WTC11 (cell line): Measurements from ENCODE around the gene UCHL5. TPM values are rescaled to one million over a fixed set of nuclear protein-coding genes. Genes with fewer than 3 reads are reported as not detected.

ENCODE experiments used
- ATAC-seq: fragments of 200-7000 bp; cut with Tn5 transposase; 2 replicates; pipeline ENCODE4 v1.10.0; 2021; ENCODE audit warnings: mild to moderate bottlenecking, moderate library complexity
- CTCF ChIA-PET: fragments of 300-600 bp; sonication (Branson Sonifier 250); formaldehyde crosslinking; loops from one replicate; lab custom pipeline; 2021; ENCODE audit warnings: antibody characterized with exemption; lab: Charles Lee
- POLR2A ChIA-PET: fragments of 350-600 bp; sonication (Branson Sonifier 250); formaldehyde crosslinking; loops from one replicate; lab custom pipeline; 2021; ENCODE audit warnings: antibody characterized with exemption; lab: Charles Lee
- DNase-seq: peaks from one replicate; pipeline ENCODE4 v3.0.0; 2021; ENCODE audit warnings: low spot score
- H3K27ac Mint-ChIP-seq: 2 replicates; pipeline ENCODE4 v1.8.0; 2021; ENCODE audit warnings: mixed read lengths
- H3K27me3 Mint-ChIP-seq: 2 replicates; pipeline ENCODE4 v1.8.0; 2021; ENCODE audit warnings: low read depth, mild to moderate bottlenecking, moderate library complexity, mixed read lengths
- H3K36me3 Mint-ChIP-seq: 2 replicates; pipeline ENCODE4 v1.8.0; 2021; ENCODE audit warnings: mixed read lengths
- H3K4me1 Mint-ChIP-seq: 2 replicates; pipeline ENCODE4 v1.8.0; 2022; ENCODE audit warnings: mixed read lengths
- H3K4me3 Mint-ChIP-seq: 2 replicates; pipeline ENCODE4 v1.8.0; 2021; ENCODE audit warnings: mild to moderate bottlenecking, moderate library complexity, mixed read lengths
- H3K9me3 Mint-ChIP-seq: 2 replicates; pipeline ENCODE4 v1.8.0; 2021; ENCODE audit warnings: mixed read lengths
- CREB1 ChIP-seq: sonication (generic); formaldehyde crosslinking; IDR thresholded peaks from 2 replicates; pipeline ENCODE4 v1.8.0; 2023; ENCODE audit warnings: mild to moderate bottlenecking, missing genetic modification reagents
- E2F4 ChIP-seq: sonication (generic); formaldehyde crosslinking; IDR thresholded peaks from 2 replicates; pipeline ENCODE4 v1.8.1; 2022; ENCODE audit warnings: low read depth, mild to moderate bottlenecking, moderate library complexity, missing genetic modification reagents, borderline replicate concordance
- E2F5 ChIP-seq: sonication (generic); formaldehyde crosslinking; IDR thresholded peaks from 2 replicates; pipeline ENCODE4 v1.8.1; 2022; ENCODE audit warnings: mild to moderate bottlenecking, moderate library complexity, missing genetic modification reagents
- ELF4 ChIP-seq: sonication (generic); formaldehyde crosslinking; IDR thresholded peaks from 2 replicates; pipeline ENCODE4 v1.8.1; 2022; ENCODE audit warnings: low read depth, mild to moderate bottlenecking, moderate library complexity, missing genetic modification reagents
- HMGXB4 ChIP-seq: sonication (generic); formaldehyde crosslinking; IDR thresholded peaks from 2 replicates; pipeline ENCODE4 v1.8.1; 2023; ENCODE audit warnings: mild to moderate bottlenecking, moderate library complexity, missing genetic modification reagents
- MAX ChIP-seq: sonication (generic); formaldehyde crosslinking; IDR thresholded peaks from 2 replicates; pipeline ENCODE4 v1.8.0; 2022; ENCODE audit warnings: mild to moderate bottlenecking, missing genetic modification reagents
- NFE2L1 ChIP-seq: sonication (generic); formaldehyde crosslinking; IDR thresholded peaks from 2 replicates; pipeline ENCODE4 v1.8.1; 2023; ENCODE audit warnings: missing genetic modification reagents
- NR1H2 ChIP-seq: sonication (generic); formaldehyde crosslinking; IDR thresholded peaks from 2 replicates; pipeline ENCODE4 v1.9.0; 2021; ENCODE audit warnings: mild to moderate bottlenecking, moderate library complexity, missing genetic modification reagents
- NR2C2 ChIP-seq: sonication (generic); formaldehyde crosslinking; IDR thresholded peaks from 2 replicates; pipeline ENCODE4 v1.8.0; 2022; ENCODE audit warnings: mild to moderate bottlenecking, missing genetic modification reagents
- PRDM15 ChIP-seq: sonication (generic); formaldehyde crosslinking; IDR thresholded peaks from 2 replicates; pipeline ENCODE4 v1.8.0; 2022; ENCODE audit warnings: missing genetic modification reagents
- STAT6 ChIP-seq: sonication (generic); formaldehyde crosslinking; conservative IDR thresholded peaks from 2 replicates; pipeline ENCODE4 v1.8.1; 2023; ENCODE audit warnings: mild to moderate bottlenecking, low read depth, missing genetic modification reagents, moderate library complexity
- USF1 ChIP-seq: sonication (generic); formaldehyde crosslinking; IDR thresholded peaks from 2 replicates; pipeline ENCODE4 v1.8.0; 2022; ENCODE audit warnings: mild to moderate bottlenecking, missing genetic modification reagents
- ZMAT4 ChIP-seq: fragments of 250-450 bp; sonication (Bioruptor Pico); IDR thresholded peaks from 2 replicates; pipeline ENCODE4 v1.9.0; 2021; ENCODE audit warnings: mild to moderate bottlenecking
- ZNF423 ChIP-seq: fragments of 250-450 bp; sonication (Bioruptor Pico); IDR thresholded peaks from 2 replicates; pipeline ENCODE4 v2.1.2; 2022; ENCODE audit warnings: mild to moderate bottlenecking, moderate library complexity
- total RNA-seq: library from RNA; stranded (reverse); gene quantifications from 3 replicates; pipeline ENCODE4 v1.2.3, GENCODE V29; 2021

Gene UCHL5
- total RNA-seq, 1 experiment from 2014 or later, result 41.5 TPM

- ChIA-PET POLR2A (no interaction called here), CTCF (no interaction called here)
- Mint-ChIP-seq H3K4me1 (0 out of 2 replicates have a peak, but pooled peaks cover 2% of the 10 kb centered on the region), H3K4me3 (no peak overlapping the region), H3K36me3 (no peaks in the 10 kb centered on the region), H3K27me3 (no peaks in the 10 kb centered on the region), H3K9me3 (no peaks in the 10 kb centered on the region), H3K27ac (no peak overlapping the region)
- no peak for TF ChIP-seq ZMAT4
- TF ChIP-seq MAX, result no peak
- ATAC-seq (no peak), DNase-seq (no peak)
Observed at GRCh38 chr1:192969091-192969490, 90.1 kb downstream of the UCHL5 start.

GRCh38 chr1:192968323-192968722 is 90.8 kb downstream of the UCHL5 start:
- POLR2A ChIA-PET, result no interaction called here
- Mint-ChIP-seq H3K4me3 (no peak overlapping the region), H3K9me3 (no peaks in the 10 kb centered on the region), H3K27me3 (no peaks in the 10 kb centered on the region), H3K36me3 (no peaks in the 10 kb centered on the region), H3K27ac (no peak overlapping the region), H3K4me1 (0 out of 2 replicates have a peak, but pooled peaks cover 2% of the 10 kb centered on the region)
- ATAC-seq, result no peak
- CTCF ChIA-PET, result no interaction called here
- DNase-seq, result no peak
- TF ChIP-seq E2F5 (CRISPR knock-in tag) (no peak), E2F4 (CRISPR knock-in tag) (no peak), NFE2L1 (CRISPR knock-in tag) (no peak), HMGXB4 (CRISPR knock-in tag) (no peak), NR1H2 (CRISPR knock-in tag) (no peak), STAT6 (CRISPR knock-in tag) (no peak), ZMAT4 (no peak), ELF4 (CRISPR knock-in tag) (no peak), CREB1 (no peak), ZNF423 (no peak), PRDM15 (CRISPR knock-in tag) (no peak), USF1 (CRISPR knock-in tag) (no peak), NR2C2 (CRISPR knock-in tag) (no peak)
